ENCODE measurements around the gene DDX5. TPM values are rescaled to one million over a fixed set of nuclear protein-coding genes. Genes with fewer than 3 reads are reported as not detected.
A peak's percentile ranks its signal among the peaks of the same experiment; 100 is the strongest.

DDX5 gene
- total RNA-seq (2014; rRNA removed; shearing (Covaris generic)) (241 and 303 TPM in 2 replicates), polyA plus RNA-seq (2016; fragmentation: Nextera tagmentation; extraction: Ambion mirVana) (595 and 643 TPM in 2 replicates)

- Histone ChIP-seq H3K79me2 (ENCODE audit: insufficient read depth) (peaks cover 92% of the 10 kb centered on the region), H3K27ac (peak within 1 kb of the TSS; percentile 100), H3K36me3 (ENCODE audit: low read depth) (peaks cover 45% of the 10 kb centered on the region), H3K9me3 (ENCODE audit: low read depth) (no peaks in the 10 kb centered on the region), H4K20me1 (ENCODE audit: insufficient read depth) (peaks cover 30% of the 10 kb centered on the region), H2AFZ (peak within 1 kb of the TSS; percentile 76), H3K4me1 (ENCODE audit: insufficient read depth) (peaks cover 33% of the 10 kb centered on the region), H3K4me3 (peak within 1 kb of the TSS; percentile 98), H3K9ac (peak within 1 kb of the TSS; percentile 100), H3K4me2 (ENCODE audit: unreplicated experiment) (peak within 1 kb of the TSS; percentile 98), H3K27me3 (replicated peaks; ENCODE audit: insufficient read depth) (no peaks in the 10 kb centered on the region), H3K9me2 (ENCODE audit: insufficient read depth) (no peaks in the 10 kb centered on the region), H3F3A (ENCODE audit: insufficient read depth) (peaks cover 50% of the 10 kb centered on the region)
- DNase-seq, result peak; percentile 98
- in situ Hi-C loops (cut with MboI), result no loop called here
- no peak for TF ChIP-seq EZH2 (IDR thresholded peaks at IDR 0.05; ENCODE audit: insufficient read depth, poor library complexity, severe bottlenecking)
- no peak for TF ChIP-seq EZH2phosphoT487 (IDR thresholded peaks at IDR 0.05; ENCODE audit: insufficient read depth, low read depth)
- WGBS, 2 experiments (ENCODE audit: low coverage in 1 of 2, low lambda C conversion rate in 2 of 2, missing lambda C conversion rate in 2 of 2), result 1% methylated on average over 20 to 29 of the region's 31 CpGs
These were observed at the start of gene DDX5 for GRCh38 chr17:64506201-64506575. Gene DDX5, minus strand, starts transcription at chr17:64506289. Its CDS starts 170 bp downstream, at chr17:64506119.

GRCh38 chr17:64555281-64555680 is 49.2 kb upstream of the DDX5 start:
- Histone ChIP-seq H3K4me2 (ENCODE audit: unreplicated experiment) (no peak overlapping the region), H3K27ac (peak overlapping the region; percentile 13), H3K36me3 (ENCODE audit: low read depth) (peaks cover 97% of the 10 kb centered on the region), H3K27me3 (replicated peaks; ENCODE audit: insufficient read depth) (no peaks in the 10 kb centered on the region), H4K20me1 (ENCODE audit: insufficient read depth) (no peaks in the 10 kb centered on the region), H3K79me2 (ENCODE audit: insufficient read depth) (peaks cover 100% of the 10 kb centered on the region), H3K4me1 (ENCODE audit: insufficient read depth) (no peaks in the 10 kb centered on the region), H3K4me3 (no peak overlapping the region), H3K9me2 (ENCODE audit: insufficient read depth) (no peaks in the 10 kb centered on the region), H3K9me3 (ENCODE audit: low read depth) (no peaks in the 10 kb centered on the region), H3K9ac (no peak overlapping the region), H3F3A (ENCODE audit: insufficient read depth) (peaks cover 93% of the 10 kb centered on the region), H2AFZ (no peak overlapping the region)
- TF ChIP-seq EZH2 (IDR thresholded peaks at IDR 0.05; ENCODE audit: insufficient read depth, poor library complexity, severe bottlenecking) (no peak), EZH2phosphoT487 (IDR thresholded peaks at IDR 0.05; ENCODE audit: insufficient read depth, low read depth) (no peak)
- in situ Hi-C loops (cut with MboI), result no loop called here
- no peak for DNase-seq
- whole genome bisulfite sequencing, 2 experiments (ENCODE audit: low coverage in 1 of 2, low lambda C conversion rate in 2 of 2, missing lambda C conversion rate in 2 of 2), result 48 to 49% methylated on average over 4 of the region's 4 CpGs

DNA sequence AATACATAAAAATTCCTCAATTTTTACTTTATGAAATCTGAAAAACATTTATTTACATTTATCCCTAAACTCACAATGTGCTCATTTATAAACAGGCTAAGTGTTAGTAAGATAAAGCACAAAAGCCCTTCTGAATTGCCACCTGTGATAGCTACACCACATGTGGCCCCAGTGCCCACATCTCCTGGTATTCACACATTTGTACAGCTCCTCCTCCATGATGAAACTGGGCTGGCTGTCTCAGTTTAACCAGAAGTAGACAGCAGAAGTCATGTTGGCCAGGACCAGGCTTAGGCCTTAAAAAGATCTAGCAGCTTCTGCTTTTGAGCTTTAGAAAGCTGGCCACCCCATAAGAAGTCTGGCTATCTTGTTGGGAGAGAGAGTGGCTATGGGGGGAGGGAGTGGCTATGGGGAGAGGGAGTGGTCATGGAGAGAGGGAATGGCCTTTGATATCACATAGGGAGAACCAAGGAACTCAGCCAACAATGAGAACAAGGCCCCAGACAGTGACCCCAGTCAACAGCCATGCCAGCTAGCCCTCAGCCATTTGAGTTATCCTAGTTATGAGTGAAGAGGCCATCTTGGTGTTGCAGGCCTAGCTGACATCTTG is 48.0 kb upstream of the DDX5 start:
- TF ChIP-seq EZH2 (IDR thresholded peaks at IDR 0.05; ENCODE audit: insufficient read depth, poor library complexity, severe bottlenecking), result no peak
- no peak for TF ChIP-seq EZH2phosphoT487 (IDR thresholded peaks at IDR 0.05; ENCODE audit: insufficient read depth, low read depth)

DNA sequence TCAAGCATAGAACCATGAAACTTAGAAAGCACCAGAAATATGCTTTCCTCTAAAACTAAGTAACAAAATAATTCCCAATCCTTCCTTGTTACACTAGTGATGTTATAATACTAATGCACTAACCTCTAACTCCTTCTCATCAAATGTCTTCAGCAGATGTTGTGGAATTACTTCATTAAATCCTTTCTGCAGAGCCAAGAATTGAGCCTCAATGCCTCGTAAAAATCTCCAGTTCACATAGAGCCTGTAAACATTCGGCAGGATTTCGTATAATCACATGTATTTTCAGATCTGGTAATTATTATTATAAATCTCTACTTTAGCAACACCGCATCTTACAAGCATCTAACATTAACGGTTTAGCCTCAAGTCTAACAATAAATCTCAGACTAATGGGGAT is 45.4 kb upstream of the DDX5 start:
- Histone ChIP-seq H3K79me2 (ENCODE audit: insufficient read depth) (peaks cover 98% of the 10 kb centered on the region), H4K20me1 (ENCODE audit: insufficient read depth) (no peaks in the 10 kb centered on the region), H3K27ac (peak overlapping the region; percentile 13; the same call in 1 of the 2 replicates), H3K9me3 (ENCODE audit: low read depth) (no peaks in the 10 kb centered on the region), H3K36me3 (ENCODE audit: low read depth) (peaks cover 98% of the 10 kb centered on the region), H3K4me1 (ENCODE audit: insufficient read depth) (no peaks in the 10 kb centered on the region), H3F3A (ENCODE audit: insufficient read depth) (peaks cover 96% of the 10 kb centered on the region), H3K27me3 (replicated peaks; ENCODE audit: insufficient read depth) (no peaks in the 10 kb centered on the region), H3K9ac (no peak overlapping the region), H3K4me2 (ENCODE audit: unreplicated experiment) (no peak overlapping the region), H2AFZ (no peak overlapping the region), H3K4me3 (no peak overlapping the region), H3K9me2 (ENCODE audit: insufficient read depth) (no peaks in the 10 kb centered on the region)
- in situ Hi-C loops (cut with MboI), result no loop called here
- no peak for DNase-seq
- WGBS, 2 experiments (ENCODE audit: low coverage in 1 of 2, low lambda C conversion rate in 2 of 2, missing lambda C conversion rate in 2 of 2), result 68 to 75% methylated on average over 5 of the region's 5 CpGs
- TF ChIP-seq EZH2 (IDR thresholded peaks at IDR 0.05; ENCODE audit: insufficient read depth, poor library complexity, severe bottlenecking) (no peak), EZH2phosphoT487 (IDR thresholded peaks at IDR 0.05; ENCODE audit: insufficient read depth, low read depth) (no peak)

More for the DNA sequence above, 48.0 kb upstream of the DDX5 start:
- DNase-seq, result no peak
- H3K9me3 ChIP-seq (ENCODE audit: low read depth), result no peaks in the 10 kb centered on the region
- no peaks in the 10 kb centered on the region for H3K9me2 ChIP-seq (ENCODE audit: insufficient read depth)
- 0 out of 2 replicates have a peak overlapping the region, but pooled peaks have one; percentile 13 for H3K27ac ChIP-seq
- H3K79me2 ChIP-seq (ENCODE audit: insufficient read depth), result peaks cover 99% of the 10 kb centered on the region
- peaks cover 96% of the 10 kb centered on the region for H3F3A ChIP-seq (ENCODE audit: insufficient read depth)
- H3K27me3 ChIP-seq (replicated peaks; ENCODE audit: insufficient read depth), result no peaks in the 10 kb centered on the region
- no peaks in the 10 kb centered on the region for H4K20me1 ChIP-seq (ENCODE audit: insufficient read depth)
- H3K9ac ChIP-seq, result no peak overlapping the region
- no peak overlapping the region for H2AFZ ChIP-seq
- no peak overlapping the region for H3K4me2 ChIP-seq (ENCODE audit: unreplicated experiment)
- in situ Hi-C loops (cut with MboI), result no loop called here
- H3K4me1 ChIP-seq (ENCODE audit: insufficient read depth), result no peaks in the 10 kb centered on the region
- peaks cover 98% of the 10 kb centered on the region for H3K36me3 ChIP-seq (ENCODE audit: low read depth)
- no peak overlapping the region for H3K4me3 ChIP-seq

Measured in GM23248 (cell line).